Neural crest cell (in vitro differentiated cells): Measurements from ENCODE around the gene RAP1B. TPM values are rescaled to one million over a fixed set of nuclear protein-coding genes. Genes with fewer than 3 reads are reported as not detected.
A peak's percentile ranks its signal among the peaks of the same experiment; 100 is the strongest.
"Not testable (repeated sequence)": the region's sequence is repeated elsewhere in the genome, so short reads cannot be mapped to it uniquely, and the experiment has no call there.

Source experiments
- DNase-seq: peaks from one replicate; pipeline ENCODE4 v3.0.0; 2021; ENCODE audit warnings: low read depth, mixed read lengths, low spot score
- H3K27ac Mint-ChIP-seq: one replicate; pipeline ENCODE4 v1.8.0; 2021; ENCODE audit warnings: mild to moderate bottlenecking, mixed read lengths; ENCODE audit not compliant: unreplicated experiment
- H3K27me3 Mint-ChIP-seq: 2 replicates; pipeline ENCODE4 v1.8.0; 2021; ENCODE audit warnings: low read depth, mild to moderate bottlenecking, mixed read lengths
- H3K36me3 Mint-ChIP-seq: 2 replicates; pipeline ENCODE4 v1.8.0; 2021; ENCODE audit warnings: low read depth, mild to moderate bottlenecking, mixed read lengths
- H3K4me1 Mint-ChIP-seq: 2 replicates; pipeline ENCODE4 v1.8.0; 2021; ENCODE audit warnings: mixed read lengths
- H3K4me3 Mint-ChIP-seq: one replicate; pipeline ENCODE4 v1.8.0; 2021; ENCODE audit warnings: mild to moderate bottlenecking, mixed read lengths
- H3K9me3 Mint-ChIP-seq: 2 replicates; pipeline ENCODE4 v1.8.0; 2021; ENCODE audit warnings: mixed read lengths
- total RNA-seq: library from RNA; stranded (reverse); gene quantifications from 2 replicates; pipeline ENCODE4 v1.2.1, GENCODE V29; 2021
- TF ChIP-seq, protein P1 (sequence below): fragments of 200-600 bp; sonication (generic); conservative IDR thresholded peaks from 2 replicates; pipeline ENCODE4 v1.5.0; 2021; ENCODE audit warnings: antibody characterized with exemption, mild to moderate bottlenecking

The RAP1B gene
- total RNA-seq, 1 donor from 2014 or later = 83.6 TPM

DNA sequence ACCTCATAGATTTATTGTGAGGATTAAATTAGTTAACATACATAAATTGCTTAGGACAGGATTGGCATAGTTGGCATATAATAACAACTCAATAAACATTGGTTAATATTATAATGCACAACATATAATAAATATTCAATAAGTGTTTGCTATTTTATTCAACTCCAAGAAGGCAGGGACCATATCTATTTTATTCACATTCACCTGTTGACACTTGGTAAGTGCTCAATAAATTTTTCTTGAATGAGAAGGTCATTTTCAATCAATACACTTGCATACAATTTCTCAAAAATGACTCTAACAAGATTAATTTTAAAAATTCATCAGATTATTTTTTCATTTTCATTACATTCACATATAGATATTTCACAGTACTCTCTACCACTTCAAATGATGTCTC, 63.7 kb downstream of the RAP1B start:
- Mint-ChIP-seq H3K36me3 (no peaks in the 10 kb centered on the region), H3K4me1 (peaks cover 4% of the 10 kb centered on the region), H3K27me3 (peaks cover 3% of the 10 kb centered on the region), H3K4me3 (no peak overlapping the region), H3K27ac (no peak overlapping the region), H3K9me3 (no peaks in the 10 kb centered on the region)
- TF ChIP-seq, protein P1, sequence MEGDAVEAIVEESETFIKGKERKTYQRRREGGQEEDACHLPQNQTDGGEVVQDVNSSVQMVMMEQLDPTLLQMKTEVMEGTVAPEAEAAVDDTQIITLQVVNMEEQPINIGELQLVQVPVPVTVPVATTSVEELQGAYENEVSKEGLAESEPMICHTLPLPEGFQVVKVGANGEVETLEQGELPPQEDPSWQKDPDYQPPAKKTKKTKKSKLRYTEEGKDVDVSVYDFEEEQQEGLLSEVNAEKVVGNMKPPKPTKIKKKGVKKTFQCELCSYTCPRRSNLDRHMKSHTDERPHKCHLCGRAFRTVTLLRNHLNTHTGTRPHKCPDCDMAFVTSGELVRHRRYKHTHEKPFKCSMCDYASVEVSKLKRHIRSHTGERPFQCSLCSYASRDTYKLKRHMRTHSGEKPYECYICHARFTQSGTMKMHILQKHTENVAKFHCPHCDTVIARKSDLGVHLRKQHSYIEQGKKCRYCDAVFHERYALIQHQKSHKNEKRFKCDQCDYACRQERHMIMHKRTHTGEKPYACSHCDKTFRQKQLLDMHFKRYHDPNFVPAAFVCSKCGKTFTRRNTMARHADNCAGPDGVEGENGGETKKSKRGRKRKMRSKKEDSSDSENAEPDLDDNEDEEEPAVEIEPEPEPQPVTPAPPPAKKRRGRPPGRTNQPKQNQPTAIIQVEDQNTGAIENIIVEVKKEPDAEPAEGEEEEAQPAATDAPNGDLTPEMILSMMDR = no peak
- DNase-seq = no peak

DNA sequence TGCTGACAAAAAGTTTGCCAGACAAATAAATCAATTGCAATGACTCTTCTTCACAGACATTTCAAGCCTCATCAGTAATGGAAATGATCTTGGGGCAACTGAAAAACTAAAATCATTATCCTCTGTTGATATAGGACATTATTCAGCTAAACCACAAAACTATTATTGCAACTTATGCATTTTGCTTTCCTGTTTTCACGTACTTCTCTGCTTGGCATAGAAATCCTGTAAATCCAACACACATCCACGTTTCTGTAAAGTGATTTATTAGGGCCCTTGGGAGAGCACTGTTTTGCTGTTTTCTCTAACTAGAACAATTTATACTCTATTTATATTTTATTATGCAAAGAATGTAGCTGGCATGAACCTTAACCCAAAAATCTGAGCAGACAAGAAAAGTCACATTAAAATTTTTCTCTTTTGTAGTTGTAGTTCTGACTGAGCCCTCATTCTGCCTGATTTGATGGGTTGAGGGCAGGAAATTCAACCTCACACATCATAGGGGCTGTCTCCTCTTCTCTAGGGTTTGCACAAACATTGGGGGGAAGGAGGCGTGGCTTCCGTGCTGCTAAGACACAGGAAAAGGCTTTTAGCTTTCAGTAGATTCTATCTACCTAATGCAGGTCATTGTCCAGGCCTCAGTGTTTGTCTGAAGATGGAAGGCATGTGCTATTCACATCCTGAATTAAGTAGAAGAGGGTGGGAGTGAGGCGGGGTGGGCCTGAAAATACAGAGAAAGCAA, 64.6 kb downstream of the RAP1B start:
- no peak overlapping the region for H3K27ac Mint-ChIP-seq
- no peaks in the 10 kb centered on the region for H3K9me3 Mint-ChIP-seq
- peaks cover 4% of the 10 kb centered on the region for H3K4me1 Mint-ChIP-seq
- no peaks in the 10 kb centered on the region for H3K36me3 Mint-ChIP-seq
- TF ChIP-seq, protein P1 = no peak
- no peak overlapping the region for H3K4me3 Mint-ChIP-seq
- no peak for DNase-seq
- peaks cover 3% of the 10 kb centered on the region for H3K27me3 Mint-ChIP-seq

DNA sequence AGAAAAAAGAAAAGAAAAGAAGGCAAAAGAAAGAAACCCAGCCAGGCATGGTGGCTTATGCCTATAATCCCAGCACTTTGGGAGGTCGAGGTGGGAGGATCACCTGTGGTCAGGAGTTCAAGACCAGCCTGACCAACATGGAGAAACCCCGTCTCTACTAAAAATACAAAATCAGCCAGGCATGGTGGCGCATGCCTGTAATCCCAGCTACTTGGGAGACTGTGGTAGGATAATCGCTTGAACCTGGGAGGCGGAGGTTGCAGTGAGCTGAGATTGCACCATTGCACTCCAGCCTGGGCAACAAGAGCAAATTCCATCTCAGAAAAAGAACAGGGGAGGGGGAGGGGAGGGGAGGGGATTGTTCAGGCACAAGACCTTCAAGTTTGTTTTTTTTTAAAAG, 66.2 kb downstream of the RAP1B start:
- H3K4me3 Mint-ChIP-seq, H3K4me1 Mint-ChIP-seq, H3K27me3 Mint-ChIP-seq, H3K27ac Mint-ChIP-seq, H3K36me3 Mint-ChIP-seq, DNase-seq, H3K9me3 Mint-ChIP-seq: not testable (repeated sequence)

DNA sequence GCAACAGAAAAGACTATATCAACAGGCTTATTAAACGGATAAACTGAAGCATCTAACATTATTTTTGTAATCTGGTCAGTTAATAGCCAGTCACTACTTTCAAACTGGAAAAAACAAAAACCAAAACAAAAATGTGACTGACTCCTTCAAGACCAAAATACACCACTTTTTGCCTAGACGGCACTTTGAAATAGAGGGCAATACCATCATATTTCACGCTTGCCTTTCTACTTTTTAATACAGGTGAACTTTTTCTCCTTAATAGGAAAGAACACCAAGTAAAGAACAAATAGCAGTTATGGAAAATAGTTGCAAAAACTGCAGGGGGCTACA, 75.5 kb downstream of the RAP1B start:
- H3K9me3 Mint-ChIP-seq = no peaks in the 10 kb centered on the region
- peak overlapping the region; percentile 98 for H3K27ac Mint-ChIP-seq
- H3K4me1 Mint-ChIP-seq = peaks cover 28% of the 10 kb centered on the region
- no peak for DNase-seq
- TF ChIP-seq, protein P1 = no peak
- no peaks in the 10 kb centered on the region for H3K27me3 Mint-ChIP-seq
- H3K4me3 Mint-ChIP-seq = peak overlapping the region; percentile 96
- no peaks in the 10 kb centered on the region for H3K36me3 Mint-ChIP-seq

DNA sequence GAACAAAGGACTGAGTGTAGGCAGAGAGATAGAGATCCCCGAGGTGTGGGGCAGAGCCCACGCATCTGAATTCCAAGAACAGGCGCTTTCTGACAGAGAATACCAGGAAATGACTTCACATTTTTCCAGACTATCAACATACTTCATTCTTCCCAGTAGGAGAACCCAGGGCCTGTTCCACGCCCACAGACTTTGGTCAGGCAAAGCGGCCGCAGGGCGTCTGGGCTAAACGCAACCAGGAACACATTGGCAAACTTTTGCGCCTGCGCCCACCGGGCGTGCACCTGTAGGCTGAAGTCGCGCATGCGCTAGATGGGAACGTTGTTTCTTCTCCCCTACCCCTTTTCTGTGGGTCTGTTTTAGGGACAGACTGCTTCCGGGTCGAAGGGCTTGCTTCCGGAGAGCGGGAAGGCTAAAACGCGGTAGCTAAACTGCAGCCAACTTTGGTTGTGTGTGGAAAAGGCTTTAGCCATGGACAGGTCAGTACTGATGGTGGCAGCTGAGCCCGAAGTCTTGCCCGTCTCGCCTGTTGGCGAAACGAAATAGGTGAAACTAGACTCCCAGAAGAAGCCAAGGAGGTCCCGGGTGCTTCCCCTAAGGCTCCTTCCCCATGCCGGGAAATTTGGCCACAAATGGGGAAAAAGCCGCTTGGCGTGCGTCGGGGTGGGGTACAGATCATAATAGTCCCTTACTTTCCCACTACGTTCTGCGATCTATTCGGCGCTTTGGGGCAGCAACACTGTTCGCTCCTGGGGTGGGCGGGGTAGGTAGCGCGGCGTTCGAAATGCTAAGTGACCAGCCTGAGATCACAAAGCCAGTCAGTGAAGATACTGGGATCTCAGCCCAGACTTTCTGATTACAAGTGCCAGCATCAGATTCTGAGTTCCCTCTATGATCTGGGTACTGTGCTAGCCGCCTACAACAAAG, 76.2 kb downstream of the RAP1B start, which contains the start of gene NUP107:
Gene NUP107, plus strand, starts transcription at position 384 of the 927 bp plus-strand sequence. Its CDS starts 88 bp downstream, at position 472.
- peak within 1 kb of the TSS; percentile 98 for H3K27ac Mint-ChIP-seq
- H3K9me3 Mint-ChIP-seq = no peaks in the 10 kb centered on the region
- peak within 1 kb of the TSS; percentile 96 for H3K4me3 Mint-ChIP-seq
- TF ChIP-seq, protein P1 = peak; percentile 44
- no peaks in the 10 kb centered on the region for H3K36me3 Mint-ChIP-seq
- peaks cover 28% of the 10 kb centered on the region for H3K4me1 Mint-ChIP-seq
- peak; percentile 93 for DNase-seq
- H3K27me3 Mint-ChIP-seq = no peaks in the 10 kb centered on the region
